GM12873 (cell line): ENCODE results near the gene TUBGCP3.

ENCODE experiments used
- TF ChIP-seq, protein P1 (sequence below): IDR thresholded peaks from 2 replicates; pipeline ENCODE4 v1.5.1; 2012; ENCODE audit warnings: low read depth, mild to moderate bottlenecking, moderate library complexity, low read length, control low read depth; ENCODE audit not compliant: insufficient read depth; ENCODE audit errors: missing control alignments

Gene TUBGCP3

DNA sequence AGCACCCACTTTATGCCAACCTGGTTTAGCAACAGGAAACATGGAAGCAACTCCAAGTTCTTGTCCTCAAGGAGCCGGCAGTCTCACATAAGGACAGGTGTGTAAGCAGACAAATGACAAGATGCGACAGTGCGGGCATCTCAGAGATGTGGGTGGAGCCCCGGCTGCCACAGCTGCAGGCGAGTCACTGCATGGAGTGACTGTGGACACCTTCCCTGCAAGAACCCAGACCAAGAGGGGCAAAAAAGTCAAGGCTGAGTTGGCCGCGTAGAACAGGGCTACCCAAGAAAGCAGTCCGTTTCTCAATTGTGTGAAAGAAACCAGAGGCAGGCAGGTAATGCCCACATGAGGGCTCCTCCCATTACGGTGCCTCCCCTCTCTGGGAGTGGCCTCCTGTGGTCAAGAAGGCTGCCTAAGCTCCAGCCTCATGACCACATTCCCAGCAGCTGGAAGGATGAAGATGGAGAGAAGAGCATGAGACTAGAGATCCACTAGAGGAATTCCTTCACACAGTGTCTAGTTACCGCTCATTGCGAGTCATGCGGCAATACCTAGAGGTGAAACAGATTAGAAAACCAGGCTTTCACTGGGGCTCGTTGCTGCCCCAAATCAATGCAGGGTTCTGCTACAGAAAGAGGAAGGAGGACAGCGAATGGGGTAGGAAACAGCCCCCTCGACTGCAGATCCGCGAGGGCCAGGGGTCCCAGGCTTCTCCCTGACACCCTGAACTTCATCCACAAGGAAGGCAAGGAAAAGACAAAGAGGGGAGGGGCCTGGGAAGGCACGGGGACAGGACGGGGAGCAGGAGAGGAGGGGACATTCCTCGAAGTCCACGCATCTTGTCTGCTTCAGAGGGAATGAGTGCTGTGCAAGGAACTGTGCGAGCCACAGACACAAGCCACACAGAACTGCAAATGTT lies 131.6 kb downstream of the TUBGCP3 start:
- TF ChIP-seq, protein P1, sequence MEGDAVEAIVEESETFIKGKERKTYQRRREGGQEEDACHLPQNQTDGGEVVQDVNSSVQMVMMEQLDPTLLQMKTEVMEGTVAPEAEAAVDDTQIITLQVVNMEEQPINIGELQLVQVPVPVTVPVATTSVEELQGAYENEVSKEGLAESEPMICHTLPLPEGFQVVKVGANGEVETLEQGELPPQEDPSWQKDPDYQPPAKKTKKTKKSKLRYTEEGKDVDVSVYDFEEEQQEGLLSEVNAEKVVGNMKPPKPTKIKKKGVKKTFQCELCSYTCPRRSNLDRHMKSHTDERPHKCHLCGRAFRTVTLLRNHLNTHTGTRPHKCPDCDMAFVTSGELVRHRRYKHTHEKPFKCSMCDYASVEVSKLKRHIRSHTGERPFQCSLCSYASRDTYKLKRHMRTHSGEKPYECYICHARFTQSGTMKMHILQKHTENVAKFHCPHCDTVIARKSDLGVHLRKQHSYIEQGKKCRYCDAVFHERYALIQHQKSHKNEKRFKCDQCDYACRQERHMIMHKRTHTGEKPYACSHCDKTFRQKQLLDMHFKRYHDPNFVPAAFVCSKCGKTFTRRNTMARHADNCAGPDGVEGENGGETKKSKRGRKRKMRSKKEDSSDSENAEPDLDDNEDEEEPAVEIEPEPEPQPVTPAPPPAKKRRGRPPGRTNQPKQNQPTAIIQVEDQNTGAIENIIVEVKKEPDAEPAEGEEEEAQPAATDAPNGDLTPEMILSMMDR = no peak

DNA sequence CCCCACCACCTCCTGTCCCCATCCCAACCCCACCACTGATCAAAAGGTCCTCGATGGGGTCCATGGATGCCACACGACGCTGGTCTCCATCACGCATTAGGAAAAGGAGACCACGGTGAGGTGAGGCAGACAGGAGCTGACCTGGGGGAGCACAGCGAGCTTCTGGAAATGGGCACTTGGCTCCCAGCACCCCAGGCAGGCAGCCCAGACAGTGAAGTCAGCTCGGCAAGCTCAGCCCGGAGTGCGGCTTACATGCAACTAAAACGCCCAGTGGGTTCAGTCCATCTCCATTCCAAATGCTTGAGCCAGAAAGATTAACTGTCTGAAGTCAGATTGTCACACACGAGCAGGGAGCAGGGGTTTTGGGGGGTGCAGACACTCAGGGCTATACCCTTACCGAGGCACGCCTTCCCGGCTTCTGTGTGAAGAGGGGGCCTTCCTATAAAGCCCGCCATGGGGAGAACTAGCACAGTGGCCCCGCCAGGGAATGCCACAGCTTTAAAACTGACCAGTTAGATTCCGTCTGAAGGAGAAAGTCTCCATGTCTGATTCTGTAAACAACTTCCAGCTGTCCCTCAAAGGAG lies 132.4 kb downstream of the TUBGCP3 start:
- TF ChIP-seq, protein P1 = no peak

DNA sequence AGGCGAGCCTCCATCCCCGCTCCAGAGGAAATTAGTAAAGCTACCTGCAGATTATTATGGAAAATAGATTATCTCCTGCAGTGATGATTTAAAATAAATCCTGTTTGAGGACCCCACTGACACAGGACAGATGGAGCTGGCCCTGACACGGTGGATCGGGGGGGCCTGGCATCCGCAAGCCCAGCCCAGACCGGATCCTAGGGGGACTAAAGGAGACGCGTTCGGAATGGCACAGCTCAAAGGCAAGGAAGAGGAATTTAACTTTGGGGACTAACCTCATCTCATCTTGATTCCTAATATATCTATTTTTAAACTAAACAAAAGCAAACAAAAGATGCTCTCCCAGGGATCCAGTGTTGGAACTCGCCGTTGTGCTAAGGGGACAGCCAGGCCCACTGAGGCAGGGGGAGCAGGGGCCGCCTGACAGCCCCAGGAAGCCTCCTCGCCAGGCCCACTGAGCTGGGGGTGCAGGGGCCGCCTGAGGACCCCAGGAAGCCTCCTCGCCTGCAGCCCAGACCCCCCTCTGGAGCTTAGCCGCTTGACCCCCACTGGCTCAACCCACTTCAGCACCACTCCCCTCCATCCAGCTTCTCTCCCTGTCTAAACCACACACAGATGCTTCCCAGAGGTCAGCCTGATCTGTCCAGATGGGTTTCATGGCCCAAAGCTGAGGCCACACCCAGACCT lies 133.2 kb downstream of the TUBGCP3 start:
- TF ChIP-seq, protein P1 = no peak

DNA sequence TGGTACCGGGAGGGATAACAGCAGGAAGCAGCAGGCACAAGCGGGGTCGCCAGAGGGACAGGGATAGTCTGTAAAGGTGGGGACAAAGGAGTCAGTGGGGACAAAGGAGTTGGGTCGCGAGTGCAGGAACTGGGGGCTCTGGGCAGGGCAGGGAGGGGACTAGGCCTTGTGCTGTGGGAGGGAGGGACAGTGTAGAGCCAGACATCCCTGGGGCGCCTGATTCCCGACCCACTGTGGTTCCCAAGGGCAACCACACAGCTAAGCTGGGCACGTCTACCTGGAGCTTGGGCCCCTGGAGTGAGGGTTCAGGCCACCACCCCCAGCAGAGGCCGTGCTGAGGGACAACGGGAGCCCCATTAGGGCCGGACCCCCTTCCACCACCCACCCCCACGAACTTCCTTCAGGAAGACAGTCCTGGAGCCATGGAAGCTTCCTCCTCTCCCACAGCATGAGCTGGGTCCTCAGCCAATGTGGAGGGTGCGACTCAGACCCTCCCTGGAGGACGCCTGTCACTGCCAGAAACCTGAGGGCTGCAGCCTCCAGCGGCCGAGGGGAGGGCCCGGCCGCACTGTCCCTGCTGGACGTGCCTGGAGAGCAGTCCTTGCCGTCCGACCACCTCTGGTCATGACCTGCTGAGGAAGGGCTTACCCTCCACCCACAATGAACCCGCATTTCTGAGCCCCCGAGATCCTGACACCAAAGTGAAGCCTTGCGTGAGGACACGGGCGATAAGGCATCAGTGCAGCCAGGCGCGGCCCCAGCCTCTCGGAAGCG lies 133.9 kb downstream of the TUBGCP3 start:
- TF ChIP-seq, protein P1 = no peak

DNA sequence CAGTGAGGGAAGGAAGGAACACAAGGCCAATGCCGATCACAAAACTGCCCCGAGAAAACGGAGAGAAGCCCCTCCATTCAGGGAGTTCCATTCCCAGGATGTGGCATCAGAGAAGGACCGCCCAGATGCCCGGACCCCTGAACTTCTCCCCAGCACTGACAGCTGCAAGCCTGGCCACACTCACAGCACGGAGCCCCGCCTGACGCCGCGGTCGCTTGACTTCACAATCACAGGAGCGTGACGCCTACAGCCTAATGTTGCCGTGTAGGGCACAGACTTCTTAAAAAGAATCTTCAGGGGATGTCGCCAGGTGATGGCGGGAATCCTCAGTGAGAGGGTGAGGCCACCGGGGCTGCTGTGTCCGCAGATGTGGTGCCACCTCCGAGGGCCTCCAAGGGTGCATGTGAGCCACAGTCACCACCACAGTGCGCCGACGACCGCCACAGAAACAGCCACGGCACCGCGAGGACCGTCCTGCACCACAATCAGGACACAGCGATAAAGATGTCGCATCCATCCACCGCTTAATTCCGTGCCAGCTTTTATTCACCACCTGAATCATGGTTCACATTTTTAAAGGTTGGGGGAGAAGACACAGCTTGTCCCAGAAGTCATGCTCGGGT lies 134.6 kb downstream of the TUBGCP3 start:
- TF ChIP-seq, protein P1 = no peak

DNA sequence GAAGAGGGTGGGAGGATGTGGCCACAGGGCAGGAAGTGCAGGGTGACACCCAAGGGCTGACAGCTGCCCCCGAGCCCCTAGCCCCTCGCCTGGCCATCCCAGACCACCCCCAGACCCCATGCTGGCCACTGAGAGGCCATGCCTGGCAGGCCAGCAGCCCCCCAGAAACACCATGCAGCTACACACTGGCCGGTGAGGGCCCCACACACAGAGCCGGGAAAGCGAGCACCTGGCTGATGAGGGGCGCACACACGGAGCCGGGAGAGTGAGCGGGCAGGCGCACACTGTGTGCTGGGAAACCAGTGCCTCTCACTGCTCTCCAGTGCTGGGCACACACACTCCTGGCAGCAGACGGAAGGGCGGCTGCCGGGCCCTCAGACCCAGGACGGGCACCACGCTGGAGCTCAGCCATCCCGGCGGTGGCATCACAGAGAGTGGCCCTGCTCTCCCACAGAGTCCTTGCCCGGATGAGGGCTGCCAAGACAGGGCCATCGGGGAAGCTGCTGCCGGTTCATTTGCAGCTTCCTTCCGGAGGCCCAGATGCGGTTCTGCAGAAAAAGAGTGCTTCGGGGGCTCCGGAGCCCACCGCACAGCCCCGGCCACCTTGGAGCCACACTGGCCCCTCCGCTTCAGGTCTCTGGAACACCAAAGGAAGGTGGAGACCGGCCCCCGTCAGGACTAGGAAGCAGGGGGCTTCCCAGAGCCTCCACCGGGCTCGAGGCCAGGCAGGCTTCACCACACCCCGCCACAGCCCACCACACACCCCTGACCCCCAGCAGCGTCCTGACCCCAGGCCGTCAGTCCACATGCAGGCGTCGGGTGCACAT lies 135.4 kb downstream of the TUBGCP3 start:
- TF ChIP-seq, protein P1 = no peak
